T-helper 9 cell (primary cell): ENCODE measurements around the gene CLDN2.

Experiments
- DNase-seq: peaks from one replicate; pipeline ENCODE4 v3.0.0-alpha.2; 2020

CLDN2 gene

DNA sequence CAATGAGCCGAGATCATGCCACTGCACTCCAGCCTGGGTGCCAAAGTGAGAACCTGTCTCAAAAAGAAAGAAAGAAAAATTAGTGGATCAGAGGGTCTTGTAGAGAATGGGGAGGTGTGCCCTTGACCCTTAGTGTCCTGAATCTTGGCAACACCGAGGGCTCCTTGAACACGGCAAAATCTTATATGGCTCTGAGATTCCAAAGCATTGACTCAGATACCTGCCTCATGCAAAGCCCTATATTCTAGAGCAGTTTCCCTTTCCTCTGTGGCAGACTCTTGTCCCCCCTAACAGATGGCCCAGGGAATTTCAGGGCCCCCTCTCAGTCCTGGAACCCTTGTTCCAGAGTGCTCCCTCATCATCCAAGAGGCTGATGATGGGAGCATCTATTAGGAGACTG, 6.8 kb downstream of the CLDN2 start:
- DNase-seq, result no peak

DNA sequence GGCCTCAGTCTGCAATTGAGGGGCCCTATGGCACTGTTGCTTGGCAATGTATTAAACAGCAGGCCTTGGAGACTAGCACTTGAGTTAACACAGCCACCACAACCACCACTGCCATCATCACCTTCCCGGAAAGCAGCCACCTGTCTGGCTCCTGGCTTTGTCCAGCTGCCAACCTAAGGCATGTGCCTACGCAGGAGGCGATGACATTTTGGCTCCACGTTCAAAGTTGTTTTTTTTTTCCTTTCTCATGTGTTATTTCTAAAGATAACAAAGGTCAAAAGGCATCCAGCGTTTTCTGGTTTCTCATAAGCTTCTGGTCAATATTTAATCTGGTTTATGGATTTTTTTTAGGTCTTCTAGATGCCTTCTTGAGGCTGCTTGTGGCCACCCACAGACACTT, 7.5 kb downstream of the CLDN2 start:
- DNase-seq, result no peak

DNA sequence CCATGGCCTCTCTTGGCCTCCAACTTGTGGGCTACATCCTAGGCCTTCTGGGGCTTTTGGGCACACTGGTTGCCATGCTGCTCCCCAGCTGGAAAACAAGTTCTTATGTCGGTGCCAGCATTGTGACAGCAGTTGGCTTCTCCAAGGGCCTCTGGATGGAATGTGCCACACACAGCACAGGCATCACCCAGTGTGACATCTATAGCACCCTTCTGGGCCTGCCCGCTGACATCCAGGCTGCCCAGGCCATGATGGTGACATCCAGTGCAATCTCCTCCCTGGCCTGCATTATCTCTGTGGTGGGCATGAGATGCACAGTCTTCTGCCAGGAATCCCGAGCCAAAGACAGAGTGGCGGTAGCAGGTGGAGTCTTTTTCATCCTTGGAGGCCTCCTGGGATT, 8.0 kb downstream of the CLDN2 start:
- no peak for DNase-seq

DNA sequence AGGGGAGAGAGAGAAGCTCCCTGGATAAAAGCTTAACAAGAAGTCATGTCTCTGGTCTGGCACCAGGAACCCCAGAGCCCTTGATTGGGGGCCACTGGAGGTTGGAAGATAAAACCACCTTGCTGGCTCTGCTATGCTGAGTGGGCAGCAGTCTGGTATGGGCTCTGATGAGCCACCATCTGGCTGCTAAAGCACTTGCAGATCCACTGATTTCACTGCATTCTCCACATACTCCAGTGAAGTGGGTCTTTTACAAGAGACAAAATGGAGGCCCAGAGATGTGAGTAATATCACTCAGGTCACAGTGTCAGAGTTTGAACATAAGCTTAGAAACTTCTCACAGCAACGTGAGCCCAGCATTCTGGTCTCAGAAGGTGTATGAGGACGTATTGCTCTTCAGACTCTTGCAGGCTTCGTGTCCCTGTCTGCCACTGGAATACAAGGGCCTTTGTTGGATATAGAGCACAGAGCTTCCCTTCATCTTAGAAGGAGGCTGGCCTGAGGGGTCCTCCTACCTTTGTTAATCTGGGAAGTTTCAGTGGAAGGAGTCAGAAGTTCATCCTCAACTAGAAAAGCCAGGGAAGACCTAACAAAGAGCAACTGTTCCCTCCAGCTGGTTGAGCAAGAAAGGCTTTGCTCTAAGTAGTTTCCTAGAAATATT, 11.8 kb downstream of the CLDN2 start:
- no peak for DNase-seq

DNA sequence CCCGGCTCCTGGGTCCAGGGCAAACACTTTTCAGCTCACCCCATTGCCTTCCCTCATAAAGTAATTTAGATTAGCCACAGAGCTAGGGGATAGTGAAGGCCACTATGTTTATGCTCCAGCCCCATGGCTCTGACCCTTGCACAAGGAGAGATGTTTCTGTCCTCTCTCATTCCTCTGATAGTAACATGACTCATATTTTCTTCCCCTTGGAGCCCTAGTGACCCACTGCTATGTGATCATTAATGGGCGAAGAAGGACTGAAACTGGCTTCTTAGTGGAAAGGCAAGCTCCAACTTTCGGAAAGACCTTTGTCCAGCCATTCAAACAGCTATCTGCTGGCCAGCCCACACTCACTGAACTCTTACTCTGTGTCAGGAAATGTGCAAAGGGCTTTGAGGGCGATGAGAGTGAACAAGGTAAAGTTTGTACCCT, 12.3 kb downstream of the CLDN2 start:
- DNase-seq, result no peak

DNA sequence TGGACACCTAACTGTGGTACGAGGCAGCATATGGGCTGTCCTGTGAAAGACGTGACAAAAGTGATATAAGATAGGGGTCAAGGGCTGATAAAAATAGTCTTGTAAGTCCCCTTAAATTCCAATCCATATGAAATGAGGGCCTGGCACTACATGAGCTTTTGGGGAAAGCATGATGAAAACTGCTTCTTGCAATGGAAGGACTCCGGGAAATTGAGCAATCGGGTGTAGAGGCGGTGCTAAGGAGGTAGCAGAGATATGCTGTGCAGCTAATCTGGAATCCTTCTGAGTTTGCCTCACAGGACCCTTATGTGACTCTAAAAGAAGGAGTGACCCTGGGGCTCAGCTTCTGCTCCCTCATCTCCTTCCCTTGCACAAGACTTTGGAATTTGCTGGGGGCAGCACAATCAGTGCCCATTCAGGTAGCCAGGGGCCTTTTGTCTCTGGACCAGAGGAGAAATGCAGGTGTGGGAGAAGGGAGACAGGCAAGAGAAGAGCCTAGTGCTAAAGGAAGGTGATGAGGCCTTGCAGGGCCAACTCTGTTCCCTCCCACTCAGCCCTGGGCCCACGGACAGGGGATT, 12.8 kb downstream of the CLDN2 start:
- no peak for DNase-seq

DNA sequence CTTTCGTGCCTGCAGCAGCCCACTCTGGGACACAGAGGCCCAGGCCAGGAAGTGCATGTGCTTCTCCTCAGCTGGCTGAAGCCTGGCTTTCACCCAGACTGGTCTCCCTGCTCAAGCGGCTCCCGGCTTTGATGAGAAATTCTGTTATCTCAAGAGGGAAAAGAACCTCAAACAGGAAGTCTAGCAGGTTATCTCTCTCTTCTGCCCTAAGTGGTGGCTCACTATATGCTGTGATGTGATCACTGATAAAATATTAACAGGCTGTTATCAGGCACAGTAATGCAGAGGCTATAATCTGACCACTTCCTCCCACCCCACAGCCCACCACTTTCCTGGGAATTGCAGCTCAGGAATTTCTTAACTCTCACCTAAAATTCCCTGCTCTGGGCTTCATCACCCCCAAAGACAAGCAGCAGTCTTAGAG, 13.3 kb downstream of the CLDN2 start:
- no peak for DNase-seq

DNA sequence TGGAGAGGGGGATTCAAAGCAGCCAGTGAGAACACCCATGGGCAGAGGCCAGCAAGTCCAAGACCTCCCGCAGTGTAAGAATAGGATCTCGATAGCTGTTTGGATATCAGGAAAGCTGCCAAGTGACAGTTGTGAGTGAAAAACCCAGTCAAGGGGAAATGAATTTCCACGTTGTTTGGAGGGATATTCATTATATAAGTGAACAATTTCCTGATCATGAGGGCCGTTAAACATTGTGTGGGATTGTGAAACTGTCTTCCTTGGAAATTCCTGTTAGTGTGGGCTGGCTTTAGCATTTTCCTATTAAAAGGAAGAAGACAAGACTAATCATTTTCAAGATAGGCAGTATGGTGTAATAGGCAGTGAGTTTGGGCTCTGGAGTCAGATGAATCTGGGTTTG, 15.0 kb downstream of the CLDN2 start:
- DNase-seq, result no peak

DNA sequence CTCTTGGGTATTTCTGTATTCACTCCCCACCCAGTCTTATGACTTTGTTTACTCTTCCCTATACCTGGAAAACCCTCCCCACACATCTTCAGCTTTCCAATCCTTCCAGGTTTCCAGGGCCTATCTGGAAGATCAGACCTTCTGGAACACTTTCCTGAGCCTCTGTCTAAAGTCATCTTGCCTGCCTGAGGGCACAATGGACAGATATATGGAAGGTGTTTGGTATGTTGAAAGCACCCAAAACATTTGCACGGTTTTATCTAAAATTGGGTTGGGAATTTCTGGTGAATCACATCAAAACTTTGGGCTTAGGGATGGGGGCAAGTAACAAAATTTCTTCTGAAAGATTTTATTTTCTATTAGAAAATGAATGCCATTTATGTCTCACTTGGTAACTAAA, 16.0 kb downstream of the CLDN2 start:
- no peak for DNase-seq

DNA sequence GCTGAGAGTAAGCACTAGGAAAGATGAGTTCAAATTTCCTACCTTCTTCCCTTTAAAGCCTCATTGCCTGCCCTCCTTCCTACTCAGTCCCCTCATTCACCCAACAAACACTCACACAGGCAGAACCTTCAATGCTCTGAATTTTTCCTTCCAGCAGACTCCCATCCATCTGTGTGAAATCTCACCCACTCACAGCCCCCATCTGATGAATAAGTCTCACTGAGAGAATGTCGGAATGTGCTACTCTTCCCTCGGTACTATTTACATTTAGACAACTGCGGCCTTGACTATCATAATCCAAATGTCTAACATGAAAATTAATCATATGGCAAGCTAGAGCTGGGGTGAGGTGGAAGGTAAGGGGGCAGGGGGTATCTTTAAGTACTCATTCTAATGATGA, 19.4 kb downstream of the CLDN2 start:
- no peak for DNase-seq

DNA sequence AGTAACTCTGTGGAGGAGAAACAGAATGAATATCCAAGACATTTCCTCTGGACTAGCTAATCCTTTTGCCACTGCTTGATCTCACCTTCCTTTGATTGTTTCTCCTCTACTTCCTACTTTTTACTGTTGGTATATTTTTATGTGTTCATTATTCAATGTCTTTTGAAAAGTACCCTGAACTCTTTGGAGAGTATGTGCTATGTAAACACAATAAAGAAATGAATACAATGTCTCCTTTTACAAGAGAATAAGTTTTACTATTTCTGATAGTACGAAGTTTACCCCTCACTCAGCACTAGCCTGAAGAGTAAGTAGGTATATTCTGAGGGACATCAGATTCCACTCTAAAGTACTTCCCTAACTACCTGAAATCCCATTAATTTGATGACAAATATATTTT, 19.9 kb downstream of the CLDN2 start:
- DNase-seq, result no peak

DNA sequence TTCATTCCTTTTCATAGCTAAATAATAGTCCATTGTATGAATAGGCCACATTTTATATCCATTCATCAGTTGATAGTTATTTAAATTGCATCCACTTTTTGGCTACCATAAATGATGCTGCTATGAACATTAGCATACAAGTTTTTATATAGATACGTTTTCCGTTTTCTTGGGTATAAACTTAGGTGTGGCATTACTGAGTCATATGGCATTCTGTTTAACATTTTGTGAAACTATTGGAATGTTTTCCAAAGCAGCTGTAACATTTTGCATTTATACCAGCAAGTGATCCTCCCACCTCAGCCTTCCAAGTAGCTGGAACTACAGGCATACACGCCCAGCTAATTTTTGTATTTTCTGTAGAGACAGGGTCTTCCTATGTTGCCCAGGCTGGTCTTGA, 26.3 kb downstream of the CLDN2 start:
- DNase-seq, result no peak

DNA sequence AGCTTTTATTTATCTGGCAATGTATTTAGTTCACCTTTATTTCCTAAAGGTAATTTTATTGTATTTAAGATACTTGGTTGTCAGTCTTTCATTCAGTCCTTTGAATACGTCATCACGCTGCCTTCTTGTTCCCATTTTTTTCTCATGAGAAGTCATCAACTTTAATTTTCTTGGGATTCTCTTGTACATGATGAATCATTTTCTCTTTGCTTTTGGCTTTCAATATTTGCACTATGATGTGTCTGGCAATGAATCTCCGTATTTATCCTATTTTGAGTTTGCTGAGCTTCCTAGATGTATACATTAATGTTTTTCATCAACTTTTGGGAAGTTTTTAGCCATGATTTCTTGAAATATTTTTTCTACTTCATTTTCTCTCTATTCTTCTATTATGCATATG, 28.4 kb downstream of the CLDN2 start:
- DNase-seq, result no peak

DNA sequence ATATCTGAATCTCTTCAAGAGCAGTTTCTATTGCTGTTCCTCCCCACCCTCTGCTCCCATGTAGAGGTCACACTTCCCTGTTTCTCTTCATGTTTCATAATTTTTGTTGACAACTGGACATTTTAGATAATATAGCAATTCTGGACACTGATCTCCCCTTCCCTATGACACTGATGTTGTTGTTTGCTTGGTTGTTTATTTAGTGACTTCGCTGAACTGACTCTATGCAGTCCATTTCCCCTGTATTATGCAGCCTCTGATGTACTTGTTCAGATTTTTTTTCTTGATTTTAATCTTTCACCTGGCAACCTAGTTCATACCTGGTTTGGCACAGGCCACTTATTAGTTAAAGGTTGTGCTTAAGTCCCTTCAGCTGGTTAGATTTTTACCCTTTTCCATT, 29.2 kb downstream of the CLDN2 start:
- no peak for DNase-seq

DNA sequence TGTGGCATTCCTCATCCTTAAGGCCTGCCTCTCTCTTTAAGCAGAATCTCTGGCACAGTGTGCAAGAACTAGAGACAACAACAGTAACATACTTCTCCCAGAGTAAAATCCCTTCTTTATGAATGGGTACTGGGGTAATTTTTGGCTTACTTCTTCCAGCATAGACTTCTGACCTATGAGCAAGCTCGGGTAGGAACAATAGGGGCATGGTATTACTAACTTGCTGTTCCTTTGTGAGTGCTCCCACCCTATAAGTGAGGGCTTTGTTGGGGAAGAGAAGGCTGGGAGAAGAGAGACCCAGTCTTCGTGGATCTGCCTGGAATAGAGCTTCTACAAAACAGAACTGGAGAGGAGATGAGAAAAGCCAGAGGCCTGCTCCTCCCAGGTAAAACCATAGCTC, 30.2 kb downstream of the CLDN2 start:
- no peak for DNase-seq

DNA sequence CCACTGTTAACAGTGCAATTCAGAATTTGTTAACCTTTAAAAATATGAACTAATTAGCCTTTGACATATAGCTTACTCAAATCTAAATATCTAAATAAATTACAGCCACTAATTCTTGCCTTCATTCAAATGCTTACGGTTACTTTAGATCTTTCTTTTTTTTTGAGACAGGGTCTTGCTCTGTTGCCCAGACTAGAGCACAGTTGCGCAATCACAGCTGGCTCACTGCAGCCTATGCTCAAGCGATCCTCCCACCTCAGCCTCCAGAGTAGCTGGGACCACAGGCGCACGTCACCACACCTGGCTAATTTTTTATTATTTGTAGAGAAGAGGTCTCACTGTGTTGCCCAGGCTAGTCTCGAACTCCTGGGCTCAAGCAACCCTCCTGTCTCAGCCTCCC, 31.0 kb downstream of the CLDN2 start:
- no peak for DNase-seq

DNA sequence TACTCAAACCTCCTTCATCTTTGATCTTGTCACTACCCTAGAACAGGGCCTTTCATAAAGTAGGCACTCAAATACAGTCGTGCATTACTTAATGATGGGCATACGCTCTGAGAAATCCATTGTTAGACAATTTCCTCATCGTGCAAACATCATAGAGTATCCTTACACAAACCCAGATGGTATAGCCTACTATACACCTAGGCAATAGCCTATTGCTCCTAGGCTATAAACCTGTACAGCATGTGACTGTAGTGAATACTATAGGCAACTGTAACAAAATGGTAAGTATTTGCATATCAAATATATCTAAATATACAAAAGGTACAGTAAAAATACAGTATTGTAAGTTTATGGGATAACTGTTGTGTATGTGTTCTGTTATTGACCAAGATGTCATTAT, 31.9 kb downstream of the CLDN2 start:
- DNase-seq, result no peak

DNA sequence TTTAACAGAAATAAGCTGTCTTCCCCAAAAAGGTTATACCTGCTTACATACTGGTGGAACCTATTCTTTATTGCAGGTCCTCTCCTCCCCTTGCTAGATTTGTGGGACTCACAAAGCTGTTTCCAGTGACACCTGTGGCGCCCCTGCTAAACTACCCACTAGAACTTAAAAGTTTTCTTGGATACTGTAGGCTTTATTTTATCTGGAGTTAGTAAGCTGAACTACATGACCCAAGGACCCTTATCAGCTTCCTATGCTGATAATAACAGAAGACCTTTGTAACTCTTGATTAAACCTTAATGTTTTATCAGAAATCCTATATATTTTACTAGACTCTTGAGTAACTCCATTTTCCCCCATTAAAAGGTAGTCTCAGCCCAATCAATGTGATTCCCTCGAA, 32.3 kb downstream of the CLDN2 start:
- DNase-seq, result no peak

DNA sequence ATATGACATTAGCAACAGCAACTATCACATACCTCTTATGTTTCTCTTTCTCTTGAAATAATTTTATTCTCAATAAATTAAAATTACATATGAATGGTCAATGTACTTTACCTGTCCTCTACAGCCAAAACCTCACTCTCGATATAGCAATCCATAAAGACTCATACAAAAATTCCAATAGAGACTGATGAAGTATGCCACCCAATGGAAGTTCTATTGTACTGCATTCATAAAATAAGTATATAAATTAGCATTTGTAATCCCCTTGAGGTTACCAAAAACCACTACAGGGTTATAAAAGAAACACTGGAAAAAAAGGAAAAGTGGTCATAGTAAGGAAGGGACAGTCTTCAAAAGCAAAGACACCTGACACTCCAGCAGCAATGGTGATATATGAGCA, 32.8 kb downstream of the CLDN2 start:
- no peak for DNase-seq

DNA sequence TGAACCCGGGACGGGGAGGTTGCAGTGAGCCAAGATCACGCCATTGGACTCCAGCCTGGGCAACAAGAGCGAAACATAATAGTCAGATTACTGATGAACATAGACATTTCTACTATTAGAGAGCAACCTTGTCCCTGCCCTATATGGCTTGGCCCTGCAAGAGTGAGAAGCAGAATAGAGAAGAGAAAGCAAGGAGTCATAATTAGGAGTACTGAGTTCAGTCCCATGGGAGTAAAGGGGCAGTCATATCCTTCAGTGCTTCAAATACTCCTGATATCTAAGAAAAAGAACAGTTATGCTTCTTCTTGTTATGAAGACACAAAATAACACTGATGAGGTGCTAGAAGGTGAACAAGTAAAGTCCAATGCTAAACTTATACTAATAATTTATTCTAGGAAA, 33.8 kb downstream of the CLDN2 start:
- no peak for DNase-seq

DNA sequence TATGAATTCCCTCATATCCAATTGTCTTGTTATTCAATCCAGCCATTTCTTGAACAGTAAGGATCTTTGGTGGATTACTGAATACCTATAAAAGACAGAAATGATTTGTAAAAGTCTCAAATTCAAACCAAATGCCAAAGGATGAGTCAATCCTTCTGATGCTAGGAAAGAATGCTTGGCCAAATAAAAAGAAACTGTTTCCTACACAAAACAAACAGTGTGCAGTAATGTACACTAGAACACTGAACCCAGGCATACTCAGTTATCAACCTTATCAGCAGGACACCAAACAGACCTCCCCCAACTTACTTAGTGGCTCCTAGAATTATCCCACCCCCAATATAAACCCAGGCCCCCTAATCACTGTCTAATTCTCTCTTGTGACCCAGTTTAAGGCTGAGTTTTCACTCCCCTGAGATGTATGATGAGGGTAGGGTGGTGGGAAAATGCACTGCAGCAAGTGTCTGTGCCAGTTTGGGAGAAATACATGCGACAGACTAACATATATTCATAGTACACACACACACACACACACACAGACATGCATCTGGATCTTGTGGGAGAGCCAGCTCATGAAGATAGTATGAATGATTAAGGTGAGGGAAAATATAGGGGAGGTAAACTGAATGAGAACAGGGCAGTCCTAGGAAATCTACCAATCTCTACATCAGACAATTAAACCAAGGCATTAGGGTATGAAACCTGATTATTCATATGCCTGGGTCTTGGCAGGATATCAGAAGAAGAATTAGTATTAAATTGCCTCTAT, 35.0 kb downstream of the CLDN2 start:
- DNase-seq, result no peak

DNA sequence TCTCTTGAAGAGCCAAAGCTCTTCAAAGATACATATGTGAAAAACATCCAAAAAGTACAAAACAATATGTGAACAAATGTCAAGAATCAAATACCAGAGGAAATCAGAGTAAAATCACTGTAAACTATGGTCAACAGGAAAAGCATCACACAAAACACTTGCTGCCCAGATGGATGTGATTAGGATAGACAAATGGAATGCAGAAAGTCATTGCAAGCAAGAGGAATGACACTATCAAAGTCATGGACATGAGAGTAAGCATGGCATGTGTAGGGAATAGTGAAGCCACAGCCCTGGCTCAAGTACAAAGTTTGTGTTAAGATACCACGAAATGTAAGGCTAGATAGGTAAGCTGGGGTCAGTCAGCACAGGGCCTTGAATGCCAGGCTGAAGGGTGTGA, 37.7 kb downstream of the CLDN2 start:
- no peak for DNase-seq

DNA sequence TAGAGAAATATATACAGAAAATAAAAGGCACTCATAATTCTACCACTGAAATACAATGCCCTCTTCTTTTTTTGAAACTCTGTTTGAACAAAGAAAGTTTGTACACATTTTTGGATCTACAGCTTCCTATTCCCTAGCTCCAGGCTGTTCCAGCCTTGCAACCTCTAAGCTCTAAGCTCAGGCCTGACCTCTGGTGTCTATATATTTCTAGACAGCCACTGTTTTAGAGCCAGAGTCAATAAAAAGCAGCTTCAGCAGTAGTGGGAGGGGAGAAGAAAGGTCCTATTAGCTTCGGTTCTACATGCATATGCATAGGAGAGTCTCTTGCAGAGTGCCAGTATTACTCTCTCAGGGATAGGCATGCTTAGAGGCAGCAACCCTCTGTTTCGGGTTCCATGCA, 39.7 kb downstream of the CLDN2 start:
- DNase-seq, result no peak

DNA sequence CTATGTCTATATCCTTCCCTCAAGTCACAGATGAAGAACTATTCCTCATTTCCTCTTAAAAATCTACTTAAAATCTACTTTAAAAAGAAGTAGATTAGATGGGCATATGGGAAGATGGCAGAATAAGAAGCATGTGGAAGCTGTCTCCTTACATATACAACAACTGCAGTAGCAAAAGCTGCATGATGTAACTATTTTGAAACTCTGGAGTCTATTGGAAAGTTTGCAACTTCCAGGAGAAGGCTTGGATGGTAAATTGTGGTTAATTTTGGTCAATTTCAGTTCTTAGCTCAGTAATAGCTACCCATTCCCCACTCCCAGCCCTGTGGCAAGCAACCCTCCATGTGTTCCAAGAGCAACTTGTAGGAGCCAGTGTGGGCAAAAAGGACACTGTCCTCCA, 42.9 kb downstream of the CLDN2 start:
- no peak for DNase-seq

DNA sequence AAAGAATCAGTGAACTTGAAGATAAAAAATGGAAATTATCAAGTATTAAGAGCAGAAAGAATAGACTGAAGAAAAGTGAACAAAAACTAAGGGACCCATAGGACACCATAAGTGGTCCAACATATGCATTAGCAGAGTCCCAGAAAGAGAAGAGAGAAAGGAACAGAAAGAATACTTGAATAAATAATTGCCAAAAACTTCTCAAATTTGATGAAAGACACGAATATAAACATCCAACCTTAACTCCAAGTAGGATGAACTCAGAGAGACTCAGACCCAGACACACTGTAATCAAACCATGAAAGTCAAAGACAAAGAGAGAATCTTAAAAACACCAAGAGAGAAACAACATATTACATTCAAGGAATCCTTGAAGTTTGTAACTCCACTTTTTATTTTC, 44.1 kb downstream of the CLDN2 start:
- no peak for DNase-seq
